Endothelial cell of umbilical vein (primary cell): ENCODE measurements around the gene NFIA. TPM values are rescaled to one million over a fixed set of nuclear protein-coding genes. Genes with fewer than 3 reads are reported as not detected.

Source experiments
- BruUV-seq: library from RNA; stranded (reverse); fragments of 400-500 nt; replicated peaks from 2 replicates; lab custom pipeline; 2021; lab: Mats Ljungman, UMichigan
- CTCF ChIA-PET: fragments of 300-600, 350-600 bp; sonication (Branson Sonifier 250); formaldehyde crosslinking; loops from one replicate; lab custom pipeline; 2021; ENCODE audit warnings: antibody characterized with exemption, inconsistent platforms; lab: Charles Lee
- POLR2A ChIA-PET: fragments of 300-600, 350-600 bp; sonication (Branson Sonifier 250); formaldehyde crosslinking; loops from one replicate; lab custom pipeline; 2021; ENCODE audit warnings: antibody characterized with exemption, inconsistent platforms; lab: Charles Lee
- DNase-seq: peaks from one replicate; pipeline ENCODE4 v3.0.0-alpha.2; 2011; ENCODE audit warnings: low read depth, low spot score
- FAIRE-seq: peaks from 2 replicates; lab custom pipeline; 2011; peaks lifted over from hg19 to GRCh38; lab: Jason Lieb, UNC
- H2AFZ ChIP-seq: 2 replicates; pipeline ENCODE4 v1.6.0; 2012; ENCODE audit warnings: low read depth, low read length, control low read depth, inconsistent platforms
- H3K27ac ChIP-seq: 2 replicates; pipeline ENCODE4 v1.5.1; 2011; ENCODE audit warnings: low read depth, mild to moderate bottlenecking, control low read depth, low read length, moderate library complexity; ENCODE audit not compliant: insufficient read depth
- H3K27me3 ChIP-seq, 2 experiments: 2 replicates each; pipeline versions ENCODE4 v1.6.0 to v1.6.1; 2011; ENCODE audit warnings: low read length in 2 of 2, mixed read lengths in 1 of 2; ENCODE audit not compliant: control insufficient read depth in 2 of 2, insufficient read depth in 2 of 2
- H3K36me3 ChIP-seq, 2 experiments: 2 replicates in 1 of 2; 3 replicates in 1 of 2; pipeline ENCODE4 v1.5.1; 2011; ENCODE audit warnings: low read length in 2 of 2, mild to moderate bottlenecking in 1 of 2, moderate library complexity in 1 of 2; ENCODE audit not compliant: control insufficient read depth in 2 of 2, insufficient read depth in 2 of 2; ENCODE audit errors: extremely low read depth in 1 of 2
- H3K4me1 ChIP-seq: 3 replicates; pipeline ENCODE4 v1.5.1; 2011; ENCODE audit warnings: mild to moderate bottlenecking, low read length; ENCODE audit not compliant: control insufficient read depth, insufficient read depth; ENCODE audit errors: extremely low read depth
- H3K4me2 ChIP-seq: 2 replicates; pipeline ENCODE4 v1.6.1; 2011; ENCODE audit warnings: low read length, control low read depth, mixed read lengths; ENCODE audit not compliant: insufficient read depth
- H3K4me3 ChIP-seq, 3 experiments: fragments of 200-600 bp in 1 of 3; sonication (generic), shearing (Covaris generic) in 1 of 3; replicated peaks in 1 of 3; 2 replicates each; pipeline ENCODE4 v1.5.1; 2011 to 2016; ENCODE audit warnings: control low read depth in 3 of 3, low read length in 3 of 3, mild to moderate bottlenecking in 2 of 3, inconsistent platforms in 1 of 3, low read depth in 1 of 3, moderate library complexity in 1 of 3; ENCODE audit not compliant: insufficient read depth in 1 of 3
- H3K79me2 ChIP-seq: 2 replicates; pipeline ENCODE4 v1.6.0; 2012; ENCODE audit warnings: low read length, inconsistent platforms; ENCODE audit not compliant: control insufficient read depth, insufficient read depth
- H3K9ac ChIP-seq: replicated peaks from 2 replicates; pipeline ENCODE3; 2011; ENCODE audit warnings: low read length, control low read depth; ENCODE audit not compliant: insufficient read depth; ENCODE audit errors: extremely low read depth
- H3K9me1 ChIP-seq: replicated peaks from 3 replicates; pipeline ENCODE4 v1.6.0; 2011; ENCODE audit warnings: mild to moderate bottlenecking, low read length; ENCODE audit not compliant: control insufficient read depth, insufficient read depth; ENCODE audit errors: extremely low read depth
- H3K9me3 ChIP-seq: replicated peaks from 2 replicates; pipeline ENCODE4 v1.5.1; 2012; ENCODE audit warnings: low read length, inconsistent platforms; ENCODE audit not compliant: control insufficient read depth, insufficient read depth
- H4K20me1 ChIP-seq: replicated peaks from 2 replicates; pipeline ENCODE3; 2011; ENCODE audit warnings: mild to moderate bottlenecking, low read length; ENCODE audit not compliant: control insufficient read depth, insufficient read depth; ENCODE audit errors: extremely low read depth
- EZH2 ChIP-seq: IDR thresholded peaks from 2 replicates; pipeline ENCODE4 v1.6.1; 2012; ENCODE audit warnings: borderline replicate concordance, low read depth, mild to moderate bottlenecking, moderate library complexity, low read length, inconsistent platforms; ENCODE audit not compliant: severe bottlenecking
- FOS ChIP-seq: IDR thresholded peaks from 2 replicates; pipeline ENCODE4 v1.6.1; 2011; ENCODE audit warnings: mild to moderate bottlenecking, low read length, moderate library complexity, borderline replicate concordance; ENCODE audit not compliant: insufficient read depth
- GATA2 ChIP-seq: IDR thresholded peaks from 2 replicates; pipeline ENCODE4 v1.7.0; 2011; ENCODE audit warnings: low read depth, mild to moderate bottlenecking, moderate library complexity, mixed read lengths, low read length; ENCODE audit not compliant: insufficient read length, insufficient read depth
- JUN ChIP-seq: IDR thresholded peaks from 2 replicates; pipeline ENCODE4 v1.6.1; 2011; ENCODE audit warnings: borderline replicate concordance, low read depth; ENCODE audit not compliant: insufficient read length, insufficient read depth
- MYC ChIP-seq: IDR thresholded peaks from one replicate; pipeline ENCODE4 v1.6.1; 2011; ENCODE audit warnings: mild to moderate bottlenecking, low read depth, low read length
- POLR2A ChIP-seq: IDR thresholded peaks from 2 replicates; pipeline ENCODE4 v1.6.1; 2012; ENCODE audit warnings: low read depth, mild to moderate bottlenecking, control low read depth, low read length
- POLR2AphosphoS5 ChIP-seq: IDR thresholded peaks from 2 replicates; pipeline ENCODE4 v1.6.1; 2012; ENCODE audit warnings: low read depth, mild to moderate bottlenecking, control low read depth, low read length, moderate library complexity; ENCODE audit not compliant: insufficient read depth
- dilution Hi-C: fragments of 300-500 bp; cut with MboI; formaldehyde crosslinking; loops from one replicate; pipeline ENCODE4 v1.15.0; 2019; ENCODE audit warnings: low sequenced_read_pairs; ENCODE audit not compliant: extremely low pct_ligation_motif_present
- intact Hi-C: fragments of 100-400 bp; cut with micrococcal nuclease; formaldehyde crosslinking; loops from one replicate; pipeline ENCODE4 v1.10.0; 2022
- polyA plus RNA-seq, 4 experiments: library from polyadenylated mRNA; depleted of rRNA in 3 of 4; stranded (reverse) in 3 of 4; unstranded in 1 of 4; fragments of >200 nt; gene quantifications; 2 replicates each; pipeline versions ENCODE4 v1.2.1 to v1.2.3, GENCODE V29; 2011 to 2012; ENCODE audit warnings: missing spikeins in 1 of 4
- total RNA-seq: library from RNA; stranded (reverse); gene quantifications from 2 replicates; pipeline ENCODE4 v1.2.3, GENCODE V29; 2021
- TF ChIP-seq, protein P1 (sequence below), 2 donors: IDR thresholded peaks; 1 replicate in 1 of 2; 2 replicates in 1 of 2; pipeline ENCODE4 v1.5.1; 2011; ENCODE audit warnings: low read length in 2 of 2, mild to moderate bottlenecking in 2 of 2, moderate library complexity in 2 of 2, control low read depth in 1 of 2, inconsistent platforms in 1 of 2, low read depth in 1 of 2; ENCODE audit not compliant: insufficient read depth in 1 of 2; ENCODE audit errors: extremely low read depth in 1 of 2
- TF ChIP-seq, protein P2 (sequence below): IDR thresholded peaks from 2 replicates; pipeline ENCODE4 v1.6.1; 2011; ENCODE audit not compliant: insufficient read depth, insufficient read length

The NFIA gene
- total and polyA plus RNA-seq, 2 donors (not counting 3 experiments of a cell fraction or from before 2014, with no cell fraction given) = 25.5 to 47.0 TPM

GRCh38 chr1:61399199-61399598 lies 316.8 kb downstream of the NFIA start:
- Histone ChIP-seq H3K4me3 (no peak overlapping the region), H3K4me1 (peaks cover 12% of the 10 kb centered on the region), H4K20me1 (no peaks in the 10 kb centered on the region), H3K79me2 (no peaks in the 10 kb centered on the region), H3K9ac (no peak overlapping the region), H3K27ac (no peak overlapping the region), H3K4me2 (no peak overlapping the region), H3K27me3 (no peaks in the 10 kb centered on the region), H2AFZ (no peak overlapping the region), H3K36me3 (no peaks in the 10 kb centered on the region), H3K9me3 (no peaks in the 10 kb centered on the region), H3K9me1 (no peaks in the 10 kb centered on the region)
- intact Hi-C loops = no loop called here
- BruUV-seq = no TSS peak
- CTCF ChIA-PET = interaction anchor here (0.9 kb wide), 1 partner anchor 13 kb away, joined by 3 read pairs; no protein-coding TSS in a partner anchor
- DNase-seq (no peak), FAIRE-seq (no peak)
- dilution Hi-C loops = no loop called here
- TF ChIP-seq JUN (no peak), MYC (no peak), FOS (no peak), GATA2 (no peak), POLR2AphosphoS5 (no peak), EZH2 (no peak), POLR2A (no peak)
- TF ChIP-seq, protein P1, sequence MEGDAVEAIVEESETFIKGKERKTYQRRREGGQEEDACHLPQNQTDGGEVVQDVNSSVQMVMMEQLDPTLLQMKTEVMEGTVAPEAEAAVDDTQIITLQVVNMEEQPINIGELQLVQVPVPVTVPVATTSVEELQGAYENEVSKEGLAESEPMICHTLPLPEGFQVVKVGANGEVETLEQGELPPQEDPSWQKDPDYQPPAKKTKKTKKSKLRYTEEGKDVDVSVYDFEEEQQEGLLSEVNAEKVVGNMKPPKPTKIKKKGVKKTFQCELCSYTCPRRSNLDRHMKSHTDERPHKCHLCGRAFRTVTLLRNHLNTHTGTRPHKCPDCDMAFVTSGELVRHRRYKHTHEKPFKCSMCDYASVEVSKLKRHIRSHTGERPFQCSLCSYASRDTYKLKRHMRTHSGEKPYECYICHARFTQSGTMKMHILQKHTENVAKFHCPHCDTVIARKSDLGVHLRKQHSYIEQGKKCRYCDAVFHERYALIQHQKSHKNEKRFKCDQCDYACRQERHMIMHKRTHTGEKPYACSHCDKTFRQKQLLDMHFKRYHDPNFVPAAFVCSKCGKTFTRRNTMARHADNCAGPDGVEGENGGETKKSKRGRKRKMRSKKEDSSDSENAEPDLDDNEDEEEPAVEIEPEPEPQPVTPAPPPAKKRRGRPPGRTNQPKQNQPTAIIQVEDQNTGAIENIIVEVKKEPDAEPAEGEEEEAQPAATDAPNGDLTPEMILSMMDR (IDR thresholded peaks at IDR 0.05; ENCODE audit: extremely low read depth in 1 of 2, insufficient read depth in 1 of 2, low read depth in 1 of 2, low read length in 2 of 2) = no peak
- TF ChIP-seq, protein P2, sequence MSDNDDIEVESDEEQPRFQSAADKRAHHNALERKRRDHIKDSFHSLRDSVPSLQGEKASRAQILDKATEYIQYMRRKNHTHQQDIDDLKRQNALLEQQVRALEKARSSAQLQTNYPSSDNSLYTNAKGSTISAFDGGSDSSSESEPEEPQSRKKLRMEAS = no peak
- POLR2A ChIA-PET = no interaction called here
